Astrocyte of the spinal cord (primary cell): ENCODE data around the gene ADAR.
A peak's percentile ranks its signal among the peaks of the same experiment; 100 is the strongest.

Experiments
- DNase-seq: peaks from one replicate; pipeline ENCODE4 v3.0.0; 2011; ENCODE audit warnings: low read depth, low spot score
- H3K4me3 ChIP-seq: 2 replicates; pipeline ENCODE4 v1.5.1; 2011; ENCODE audit warnings: low read depth, mild to moderate bottlenecking, low read length, moderate library complexity
- CTCF ChIP-seq: IDR thresholded peaks from 2 replicates; pipeline ENCODE4 v1.5.1; 2012; ENCODE audit warnings: low read depth, mild to moderate bottlenecking, low read length, inconsistent platforms
- in situ Hi-C: cut with HindIII; loops from 2 replicates; pipeline ENCODE4 v1.10.0; 2017; ENCODE audit warnings: low sequenced_read_pairs

Gene ADAR

GRCh38 chr1:154624746-154625643, 17.0 kb upstream of the ADAR start:
- DNase-seq, result peak; percentile 79

GRCh38 chr1:154623358-154623757, 15.4 kb upstream of the ADAR start:
- no peak for TF ChIP-seq CTCF
- in situ Hi-C loops, result no loop called here
- DNase-seq, result no peak
- no peak overlapping the region for H3K4me3 ChIP-seq

More at GRCh38 chr1:154624746-154625643, 17.0 kb upstream of the ADAR start:
- H3K4me3 ChIP-seq, result no peak overlapping the region
- in situ Hi-C loops, result no loop called here
- TF ChIP-seq CTCF, result no peak

GRCh38 chr1:154622503-154623039, 14.6 kb upstream of the ADAR start:
- no peak for DNase-seq
- H3K4me3 ChIP-seq, result no peak overlapping the region
- in situ Hi-C loops, result no loop called here
- no peak for TF ChIP-seq CTCF

GRCh38 chr1:154621875-154622274, 13.9 kb upstream of the ADAR start:
- H3K4me3 ChIP-seq, result no peak overlapping the region
- in situ Hi-C loops, result no loop called here
- DNase-seq, result peak; percentile 22
- no peak for TF ChIP-seq CTCF

GRCh38 chr1:154620751-154621150, 12.8 kb upstream of the ADAR start:
- no peak overlapping the region for H3K4me3 ChIP-seq
- DNase-seq, result no peak
- in situ Hi-C loops, result no loop called here
- no peak for TF ChIP-seq CTCF

GRCh38 chr1:154619181-154619948, 11.4 kb upstream of the ADAR start:
- no peak for DNase-seq
- TF ChIP-seq CTCF, result no peak
- in situ Hi-C loops, result no loop called here
- no peak overlapping the region for H3K4me3 ChIP-seq
